Naive thymus-derived CD4-positive, alpha-beta T cell (primary cell): ENCODE results near the gene MCM3AP. TPM values are rescaled to one million over a fixed set of nuclear protein-coding genes. Genes with fewer than 3 reads are reported as not detected.

Source experiments
- ATAC-seq: fragments of 150-1000 bp; cut with Tn5 transposase; 2 replicates; pipeline ENCODE4 v1.10.0; 2021; ENCODE audit warnings: mild to moderate bottlenecking, moderate library complexity
- CTCF ChIA-PET: fragments of 350-600 bp; sonication (Branson Sonifier 250); formaldehyde crosslinking; loops from one replicate; lab custom pipeline; 2021; ENCODE audit warnings: antibody characterized with exemption; lab: Charles Lee
- POLR2A ChIA-PET: fragments of 350-600 bp; sonication (Branson Sonifier 250); formaldehyde crosslinking; loops from one replicate; lab custom pipeline; 2021; ENCODE audit warnings: antibody characterized with exemption, inconsistent platforms; lab: Charles Lee
- DNase-seq, 9 donors: peaks; one replicate each; pipeline versions ENCODE4 v3.0.0 to v3.0.0-alpha.2; 2020 to 2022; ENCODE audit warnings: mixed read lengths in 1 of 9
- H3K27ac ChIP-seq: one replicate; pipeline ENCODE4 v1.7.0; 2013; ENCODE audit warnings: mild to moderate bottlenecking, low read depth, low read length, moderate library complexity
- H3K27me3 ChIP-seq, 2 donors: one replicate each; pipeline ENCODE4 v1.7.0; 2013; ENCODE audit warnings: low read length in 2 of 2, mild to moderate bottlenecking in 2 of 2, moderate library complexity in 2 of 2; ENCODE audit not compliant: control insufficient read depth in 2 of 2, insufficient read depth in 2 of 2
- H3K36me3 ChIP-seq, 3 experiments: 1 replicate in 2 of 3; 2 replicates in 1 of 3; pipeline ENCODE4 v1.7.0; 2013; ENCODE audit warnings: low read length in 3 of 3, mild to moderate bottlenecking in 3 of 3, moderate library complexity in 1 of 3; ENCODE audit not compliant: insufficient read depth in 3 of 3, control insufficient read depth in 2 of 3
- H3K4me1 ChIP-seq, 2 donors: one replicate each; pipeline ENCODE4 v1.7.0; 2013; ENCODE audit warnings: low read length in 2 of 2, mild to moderate bottlenecking in 2 of 2, moderate library complexity in 1 of 2; ENCODE audit not compliant: control insufficient read depth in 2 of 2, insufficient read depth in 2 of 2
- H3K4me3 ChIP-seq: 2 replicates; pipeline ENCODE4 v1.7.0; 2013; ENCODE audit warnings: mild to moderate bottlenecking, low read length
- H3K9me3 ChIP-seq, 3 experiments: 1 replicate in 2 of 3; 2 replicates in 1 of 3; pipeline ENCODE4 v1.7.0; 2013; ENCODE audit warnings: low read length in 3 of 3; ENCODE audit not compliant: control insufficient read depth in 2 of 3
- H3K27ac Mint-ChIP-seq, 9 donors: one replicate each; pipeline ENCODE4 v1.8.0; 2020 to 2022; ENCODE audit warnings: mixed read lengths in 9 of 9, mild to moderate bottlenecking in 8 of 9, moderate library complexity in 5 of 9, inconsistent platforms in 2 of 9
- H3K27me3 Mint-ChIP-seq, 5 donors: one replicate each; pipeline ENCODE4 v1.8.0; 2021 to 2022; ENCODE audit warnings: mixed read lengths in 5 of 5, mild to moderate bottlenecking in 1 of 5
- H3K36me3 Mint-ChIP-seq, 5 donors: one replicate each; pipeline ENCODE4 v1.8.0; 2020 to 2022; ENCODE audit warnings: mixed read lengths in 5 of 5, mild to moderate bottlenecking in 3 of 5, inconsistent platforms in 1 of 5
- H3K4me1 Mint-ChIP-seq, 7 donors: one replicate each; pipeline ENCODE4 v1.8.0; 2020 to 2022; ENCODE audit warnings: mixed read lengths in 7 of 7, mild to moderate bottlenecking in 3 of 7, inconsistent platforms in 1 of 7
- H3K4me3 Mint-ChIP-seq, 10 donors: one replicate each; pipeline ENCODE4 v1.8.0; 2020 to 2022; ENCODE audit warnings: mild to moderate bottlenecking in 10 of 10, mixed read lengths in 10 of 10, moderate library complexity in 6 of 10, inconsistent platforms in 2 of 10
- H3K9me3 Mint-ChIP-seq, 11 donors: one replicate each; pipeline ENCODE4 v1.8.0; 2020 to 2022; ENCODE audit warnings: mixed read lengths in 11 of 11, mild to moderate bottlenecking in 4 of 11, inconsistent platforms in 1 of 11, moderate library complexity in 1 of 11
- intact Hi-C, 2 donors: fragments of 100-400 bp; cut with micrococcal nuclease; formaldehyde crosslinking; loops; one replicate each; pipeline ENCODE4 v1.15.1; 2023
- polyA plus RNA-seq, 2 donors: library from polyadenylated mRNA; unstranded; fragments of 300-500 nt; fragmentation: Illumina TruSeq; gene quantifications; one replicate each; pipeline ENCODE4 v1.2.3, GENCODE V29; 2021
- total RNA-seq, 6 experiments: library from RNA in 5 of 6; stranded (reverse) in 5 of 6; gene quantifications; 1 replicate in 5 of 6; 2 replicates in 1 of 6; pipeline ENCODE4 v1.2.3 and lab custom pipeline; 2021 to 2026

Gene MCM3AP
- total and polyA plus RNA-seq, 7 experiments from 2014 or later = 37.3 to 175 (median 124) TPM

DNA sequence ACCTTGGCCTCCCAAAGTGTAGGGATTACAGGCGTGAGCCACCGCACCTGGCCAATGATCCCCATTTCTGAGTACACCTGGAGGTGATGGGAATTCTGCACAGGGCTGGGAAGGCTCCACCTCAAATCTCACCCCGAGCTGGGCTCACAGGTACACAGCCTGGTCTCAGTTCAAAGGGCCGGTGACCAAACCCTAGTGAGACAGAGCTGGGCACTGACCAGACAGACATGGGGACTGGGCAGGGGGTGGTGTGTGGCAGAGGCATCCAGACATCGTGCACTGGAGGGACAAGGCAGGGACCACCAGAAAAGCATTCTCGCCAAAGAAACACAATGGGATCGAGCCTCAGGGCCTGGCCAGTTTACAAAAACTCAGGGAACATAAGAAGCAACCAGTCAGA lies 74.0 kb downstream of the MCM3AP start:
- ChIA-PET POLR2A (no interaction called here), CTCF (no interaction called here)
- DNase-seq = no peak
- no peak for ATAC-seq
- Mint-ChIP-seq H3K4me1 (peaks cover 0 to 3% (median 0%) of the 10 kb centered on the region in 7 donors), H3K36me3 (peaks cover 0 to 6% (median 3%) of the 10 kb centered on the region in 5 donors), H3K27me3 (no peaks in the 10 kb centered on the region), H3K4me3 (no peak overlapping the region), H3K27ac (no peak overlapping the region), H3K9me3 (no peaks in the 10 kb centered on the region)
- H3K4me1 ChIP-seq = no peaks in the 10 kb centered on the region
- intact Hi-C loops = no loop called here
- H3K27me3 ChIP-seq = no peaks in the 10 kb centered on the region
- H3K27ac ChIP-seq = no peak overlapping the region
- peaks cover 0 to 76% (median 0%) of the 10 kb centered on the region in 3 experiments for H3K36me3 ChIP-seq
- no peaks in the 10 kb centered on the region for H3K9me3 ChIP-seq
- H3K4me3 ChIP-seq = no peak overlapping the region

GRCh38 chr21:46210378-46211136 lies 74.9 kb downstream of the MCM3AP start:
- intact Hi-C loops = no loop called here
- ATAC-seq (no peak), DNase-seq (no peak)
- Histone ChIP-seq H3K4me1 (no peaks in the 10 kb centered on the region), H3K36me3 (peaks cover 0 to 76% (median 0%) of the 10 kb centered on the region in 3 experiments), H3K27me3 (no peaks in the 10 kb centered on the region), H3K9me3 (no peaks in the 10 kb centered on the region), H3K27ac (no peak overlapping the region), H3K4me3 (no peak overlapping the region)
- ChIA-PET POLR2A (interaction anchor here (0.7 kb wide), 1 partner anchor 10 kb away, joined by 4 read pairs; no protein-coding TSS in a partner anchor), CTCF (no interaction called here)
- Mint-ChIP-seq H3K4me3 (no peak overlapping the region), H3K27me3 (no peaks in the 10 kb centered on the region), H3K27ac (no peak overlapping the region), H3K36me3 (peaks cover 0 to 12% (median 3%) of the 10 kb centered on the region in 5 donors), H3K9me3 (no peaks in the 10 kb centered on the region), H3K4me1 (no peaks in the 10 kb centered on the region)

GRCh38 chr21:46208761-46209721 lies 76.4 kb downstream of the MCM3AP start:
- H3K4me1 Mint-ChIP-seq = no peaks in the 10 kb centered on the region

DNA sequence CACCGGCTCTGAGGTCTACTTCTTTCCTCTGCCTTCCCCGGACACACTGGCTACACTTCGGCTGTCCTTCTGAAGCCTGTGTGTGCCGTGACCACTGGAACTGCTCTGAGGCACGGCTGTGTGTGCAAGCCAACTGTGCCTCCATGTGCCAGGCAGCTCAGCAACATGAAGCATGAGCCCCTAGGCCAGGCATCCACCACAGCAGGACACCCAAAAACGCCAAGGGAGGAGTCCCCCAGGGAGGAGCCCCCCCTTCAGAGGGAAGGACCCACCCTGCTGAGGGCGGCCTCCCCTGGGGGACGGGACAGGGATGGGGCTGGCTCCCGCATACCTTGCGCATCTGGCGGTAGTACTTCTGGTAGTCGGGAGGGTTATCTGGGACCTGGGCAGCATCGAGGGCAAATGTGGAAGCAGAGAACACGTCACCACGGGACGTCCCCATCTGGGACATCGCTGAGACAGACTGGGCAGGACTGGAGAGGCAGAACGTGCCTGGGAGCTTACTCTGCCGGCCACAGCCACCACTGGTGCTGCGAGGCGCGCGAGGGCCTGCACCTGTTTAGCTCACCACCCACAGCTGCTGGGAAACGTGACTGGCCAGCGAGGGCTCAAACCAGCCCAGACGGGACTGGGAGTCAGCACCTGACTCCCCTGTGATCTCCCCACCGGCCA lies 77.4 kb downstream of the MCM3AP start:
- no peak overlapping the region for H3K4me3 Mint-ChIP-seq
- Histone ChIP-seq H3K4me3 (no peak overlapping the region), H3K36me3 (peaks cover 0 to 75% (median 0%) of the 10 kb centered on the region in 3 experiments), H3K27me3 (no peaks in the 10 kb centered on the region), H3K9me3 (no peaks in the 10 kb centered on the region), H3K4me1 (no peaks in the 10 kb centered on the region), H3K27ac (no peak overlapping the region)
- intact Hi-C loops = no loop called here
- no peaks in the 10 kb centered on the region for H3K27me3 Mint-ChIP-seq
- POLR2A ChIA-PET = no interaction called here
- no peaks in the 10 kb centered on the region for H3K9me3 Mint-ChIP-seq
- ATAC-seq (no peak), DNase-seq (no peak)
- no peaks in the 10 kb centered on the region for H3K4me1 Mint-ChIP-seq
- peaks cover 1 to 24% (median 7%) of the 10 kb centered on the region in 5 donors for H3K36me3 Mint-ChIP-seq
- peak overlapping the region in 3 of 9 donors; percentile 65 to 77 (median 67) for H3K27ac Mint-ChIP-seq
- CTCF ChIA-PET = interaction anchor here (1.0 kb wide), 1 partner anchor 19 kb away, joined by 3 read pairs; no protein-coding TSS in a partner anchor

More at GRCh38 chr21:46208761-46209721, 76.4 kb downstream of the MCM3AP start:
- intact Hi-C loops = no loop called here
- Mint-ChIP-seq H3K4me3 (no peak overlapping the region), H3K27ac (peak overlapping the region in 1 of 9 donors; percentile 65), H3K9me3 (no peaks in the 10 kb centered on the region), H3K27me3 (no peaks in the 10 kb centered on the region), H3K36me3 (peaks cover 0 to 17% (median 3%) of the 10 kb centered on the region in 5 donors)
- POLR2A ChIA-PET = interaction anchor here (0.6 kb wide), 1 partner anchor 81 kb away, joined by 4 read pairs; no protein-coding TSS in a partner anchor
- H3K9me3 ChIP-seq = no peaks in the 10 kb centered on the region
- no peaks in the 10 kb centered on the region for H3K27me3 ChIP-seq
- no peak overlapping the region for H3K27ac ChIP-seq
- DNase-seq = no peak
- CTCF ChIA-PET = no interaction called here
- no peak overlapping the region for H3K4me3 ChIP-seq
- no peak for ATAC-seq
- peaks cover 0 to 75% (median 0%) of the 10 kb centered on the region in 3 experiments for H3K36me3 ChIP-seq
- no peaks in the 10 kb centered on the region for H3K4me1 ChIP-seq

- ChIA-PET POLR2A (no interaction called here), CTCF (interaction anchor here (1.0 kb wide), 1 partner anchor 19 kb away, joined by 3 read pairs; no protein-coding TSS in a partner anchor)
- Mint-ChIP-seq H3K27me3 (no peaks in the 10 kb centered on the region), H3K4me3 (no peak overlapping the region), H3K4me1 (no peaks in the 10 kb centered on the region), H3K27ac (peak overlapping the region in 2 of 9 donors; percentile 65 to 77), H3K9me3 (no peaks in the 10 kb centered on the region), H3K36me3 (peaks cover 1 to 30% (median 7%) of the 10 kb centered on the region in 5 donors)
- Histone ChIP-seq H3K4me3 (no peak overlapping the region), H3K27ac (no peak overlapping the region), H3K27me3 (no peaks in the 10 kb centered on the region), H3K9me3 (no peaks in the 10 kb centered on the region), H3K36me3 (peaks cover 0 to 74% (median 0%) of the 10 kb centered on the region in 3 experiments), H3K4me1 (no peaks in the 10 kb centered on the region)
- intact Hi-C loops = no loop called here
- DNase-seq (no peak), ATAC-seq (no peak)
Observed at GRCh38 chr21:46207006-46207919, 78.1 kb downstream of the MCM3AP start.
